GM12891 (cell line): ENCODE measurements around the gene ZNF254. TPM values are rescaled to one million over a fixed set of nuclear protein-coding genes. Genes with fewer than 3 reads are reported as not detected.
"Not testable (repeated sequence)": the region's sequence is repeated elsewhere in the genome, so short reads cannot be mapped to it uniquely, and the experiment has no call there.

Experiments used
- DNase-seq: peaks from one replicate; pipeline ENCODE4 v3.0.0; 2011; ENCODE audit warnings: low spot score; ENCODE audit not compliant: insufficient read length
- FAIRE-seq: peaks from 2 replicates; lab custom pipeline; 2011; peaks lifted over from hg19 to GRCh38; lab: Jason Lieb, UNC
- PAX5 ChIP-seq: IDR thresholded peaks from 2 replicates; pipeline ENCODE4 v1.6.1; 2011; ENCODE audit warnings: low read length, moderate library complexity, mild to moderate bottlenecking; ENCODE audit not compliant: insufficient read depth, severe bottlenecking
- POLR2A ChIP-seq: IDR thresholded peaks from 2 replicates; pipeline ENCODE4 v1.6.1; 2011; ENCODE audit warnings: low read depth, low read length, control low read depth
- POLR2AphosphoS5 ChIP-seq: IDR thresholded peaks from 2 replicates; pipeline ENCODE4 v1.6.1; 2011; ENCODE audit warnings: low read depth, low read length, control low read depth
- POU2F2 ChIP-seq: IDR thresholded peaks from 2 replicates; pipeline ENCODE4 v1.6.1; 2011; ENCODE audit warnings: low read depth, mild to moderate bottlenecking, control low read depth, low read length, moderate library complexity
- SPI1 ChIP-seq: IDR thresholded peaks from 2 replicates; pipeline ENCODE4 v1.6.1; 2011; ENCODE audit warnings: low read depth, low read length, control low read depth
- TAF1 ChIP-seq: IDR thresholded peaks from 2 replicates; pipeline ENCODE4 v1.6.1; 2011; ENCODE audit warnings: low read depth, low read length, control low read depth
- polyA plus RNA-seq: library from polyadenylated mRNA; unstranded; fragments of >200 nt; gene quantifications from one replicate; pipeline ENCODE4 v1.2.1, GENCODE V29; 2012; ENCODE audit warnings: low read depth, missing spikeins, inconsistent platforms; ENCODE audit not compliant: missing spikeins

ZNF254 gene
- 4.5 TPM for polyA plus RNA-seq

DNA sequence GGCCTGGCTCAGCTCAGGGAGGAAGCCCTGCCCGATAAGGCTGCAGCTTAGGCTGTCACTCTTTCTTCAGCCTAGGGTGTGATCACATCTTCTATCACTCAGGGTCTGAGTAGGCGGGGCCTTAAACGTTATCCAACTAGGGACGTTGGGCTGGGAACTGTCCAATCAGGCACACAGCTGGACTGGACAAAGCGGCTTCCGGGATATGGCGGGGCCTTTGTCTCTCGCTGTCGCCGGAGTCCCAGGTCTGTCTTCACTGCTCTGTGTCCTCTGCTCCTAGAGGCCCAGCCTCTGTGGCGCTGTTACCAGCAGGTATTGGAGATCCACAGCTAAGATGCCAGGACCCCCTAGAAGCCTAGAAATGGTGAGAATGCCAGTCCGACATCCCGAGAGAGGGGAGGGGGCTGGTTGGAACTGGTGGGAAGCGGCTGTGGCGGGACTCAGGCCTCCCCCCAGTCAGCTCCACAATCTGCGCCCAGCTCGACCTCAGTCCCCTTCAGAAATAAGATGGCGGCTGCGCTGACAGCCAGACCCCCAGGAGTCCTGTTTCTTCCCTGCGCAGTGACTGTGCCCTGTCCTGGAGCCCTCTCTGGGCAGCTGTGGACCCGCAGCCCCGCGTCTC lies at the start of gene ZNF254:
Gene ZNF254 (plus strand): TSS at position 214 of the 622 bp plus-strand sequence. CDS start 121 bp downstream, at position 335.
- TF ChIP-seq SPI1 = peak; percentile 41; the same call in 1 of the 2 replicates
- peak; percentile 97 for TF ChIP-seq POLR2A
- TF ChIP-seq POU2F2 = peak; percentile 82
- no peak for TF ChIP-seq PAX5
- TF ChIP-seq POLR2AphosphoS5 = peak; percentile 96
- peak; percentile 91 for TF ChIP-seq TAF1
- FAIRE-seq (peak; percentile 96), DNase-seq (peak; percentile 66)

DNA sequence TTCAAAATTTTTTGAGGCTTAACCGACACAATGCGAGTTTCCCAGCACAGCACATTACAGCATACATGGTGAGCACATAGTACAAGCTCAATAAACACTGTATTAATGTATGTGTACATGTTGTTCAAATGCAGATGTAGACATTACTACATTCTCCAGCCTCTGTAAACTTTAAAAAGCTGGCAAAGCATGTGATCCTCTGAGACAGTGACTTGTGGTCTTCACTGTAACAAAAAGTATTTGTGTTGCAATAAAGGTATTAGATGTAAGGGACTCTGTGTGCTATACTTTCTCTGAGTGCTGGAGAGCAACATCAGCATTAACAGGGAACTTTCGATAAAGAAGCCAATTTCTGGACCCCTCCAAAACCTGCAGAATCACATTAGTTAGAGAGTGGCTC lies 46.4 kb upstream of the ZNF254 start:
- TF ChIP-seq SPI1 (no peak), POU2F2 (no peak), TAF1 (no peak), PAX5 (no peak)
- FAIRE-seq (no peak), DNase-seq (no peak)

DNA sequence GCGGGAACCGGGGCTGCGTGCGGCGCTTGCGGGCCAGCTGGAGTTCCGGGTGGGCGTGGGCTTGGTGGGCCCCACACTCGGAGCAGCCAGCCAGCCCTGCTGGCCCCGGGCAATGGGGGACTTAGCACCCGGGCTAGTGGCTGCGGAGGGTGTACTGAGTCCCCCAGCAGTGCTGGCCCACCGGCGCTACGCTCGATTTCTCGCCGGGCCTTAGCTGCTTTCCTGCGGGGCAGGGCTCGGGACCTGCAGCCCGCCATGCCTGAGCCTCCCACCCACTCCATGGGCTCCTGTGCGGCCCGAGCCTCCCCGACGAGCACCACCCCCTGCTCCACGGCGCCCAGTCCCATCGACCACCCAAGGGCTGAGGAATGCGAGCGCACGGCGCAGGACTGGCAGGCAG lies 45.7 kb upstream of the ZNF254 start:
- DNase-seq, FAIRE-seq: not testable (repeated sequence)

DNA sequence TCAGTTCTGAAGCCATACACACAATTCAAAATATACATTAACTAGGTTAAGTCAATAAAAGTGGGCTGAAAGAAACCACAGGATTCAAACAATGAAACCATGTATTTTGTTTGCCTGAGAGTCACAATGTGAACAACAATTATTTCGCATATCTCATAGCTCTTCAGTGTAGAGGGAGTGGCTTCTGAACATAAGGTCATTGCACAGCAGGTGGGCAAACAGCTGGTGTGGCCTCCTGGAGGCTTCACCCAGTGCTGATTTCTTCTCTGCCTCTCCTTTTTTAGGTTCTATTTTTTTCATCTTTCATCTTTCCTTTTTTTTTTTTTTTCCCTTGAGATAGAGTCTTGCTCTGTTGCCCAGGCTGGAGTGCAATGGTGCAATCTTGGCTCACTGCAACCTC lies 40.4 kb upstream of the ZNF254 start:
- TF ChIP-seq POLR2AphosphoS5 = no peak
- no peak for TF ChIP-seq SPI1
- TF ChIP-seq POU2F2 = no peak
- no peak for TF ChIP-seq TAF1
- TF ChIP-seq PAX5 = no peak
- no peak for TF ChIP-seq POLR2A
- DNase-seq (no peak), FAIRE-seq (no peak)

DNA sequence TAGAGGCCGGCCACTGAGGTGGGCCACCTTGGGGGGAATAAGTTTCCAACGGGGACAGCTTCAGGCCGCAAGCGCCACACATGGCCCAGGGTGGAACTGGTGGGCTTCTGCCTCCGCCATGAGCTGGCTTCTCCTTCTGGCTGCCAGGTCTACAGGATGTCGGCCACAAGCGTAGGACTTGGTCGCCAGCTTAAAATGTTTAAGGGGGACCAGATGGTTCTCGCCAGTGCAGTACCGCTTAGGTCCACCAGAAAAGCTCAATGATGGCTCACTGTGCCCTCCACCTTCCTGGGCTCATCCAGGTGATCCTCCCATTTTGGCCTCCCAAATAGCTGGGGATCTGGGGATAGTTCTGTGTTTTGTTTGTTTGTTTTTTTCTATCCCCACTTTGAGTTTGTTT lies 38.7 kb upstream of the ZNF254 start:
- TF ChIP-seq POU2F2 (no peak), TAF1 (no peak), POLR2A (no peak), SPI1 (no peak), PAX5 (no peak), POLR2AphosphoS5 (no peak)
- DNase-seq (no peak), FAIRE-seq (no peak)

DNA sequence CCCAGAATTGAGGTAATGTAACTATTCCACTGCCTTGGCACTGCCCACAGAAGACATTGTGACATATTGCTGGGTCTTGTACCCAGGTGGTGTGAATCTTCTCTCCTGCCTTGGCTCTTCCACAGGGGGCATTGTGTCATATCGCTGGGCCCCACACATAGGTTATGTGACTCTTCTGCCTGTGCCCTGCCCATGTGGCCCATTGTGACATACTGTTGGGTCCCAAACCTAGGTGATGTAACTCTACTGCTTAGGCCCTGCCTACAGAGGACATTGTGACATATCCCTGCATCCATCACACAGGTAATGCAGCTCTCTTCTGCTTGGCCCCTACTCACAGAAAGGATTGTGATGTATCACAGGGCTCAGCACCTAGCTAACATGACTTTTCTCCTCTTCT lies 37.5 kb upstream of the ZNF254 start:
- DNase-seq = no peak
- TF ChIP-seq SPI1 = no peak
- TF ChIP-seq TAF1 = no peak
- TF ChIP-seq PAX5 = no peak
- no peak for TF ChIP-seq POLR2AphosphoS5
- no peak for TF ChIP-seq POLR2A
- TF ChIP-seq POU2F2 = no peak

DNA sequence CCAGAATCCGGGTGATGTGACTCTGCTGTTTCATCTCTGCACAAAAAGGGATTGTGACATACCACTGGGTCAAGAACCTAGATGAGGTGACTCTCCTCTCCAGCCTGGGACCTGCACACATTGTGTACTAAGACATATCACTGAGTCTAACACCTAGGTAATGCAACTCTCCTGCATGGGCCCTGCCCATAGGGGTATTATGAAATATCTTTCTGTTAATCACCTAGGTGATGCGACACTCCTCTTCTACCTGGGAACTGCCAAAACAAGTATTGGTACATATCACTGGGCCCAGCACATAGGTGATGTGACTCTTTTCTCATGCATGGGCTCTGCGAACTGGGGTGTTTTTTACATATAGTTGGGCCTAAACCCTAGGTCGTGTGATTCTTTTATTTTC lies 35.5 kb upstream of the ZNF254 start:
- TF ChIP-seq SPI1 (no peak), PAX5 (no peak)

More for the DNA sequence above, 37.5 kb upstream of the ZNF254 start:
- FAIRE-seq = no peak

DNA sequence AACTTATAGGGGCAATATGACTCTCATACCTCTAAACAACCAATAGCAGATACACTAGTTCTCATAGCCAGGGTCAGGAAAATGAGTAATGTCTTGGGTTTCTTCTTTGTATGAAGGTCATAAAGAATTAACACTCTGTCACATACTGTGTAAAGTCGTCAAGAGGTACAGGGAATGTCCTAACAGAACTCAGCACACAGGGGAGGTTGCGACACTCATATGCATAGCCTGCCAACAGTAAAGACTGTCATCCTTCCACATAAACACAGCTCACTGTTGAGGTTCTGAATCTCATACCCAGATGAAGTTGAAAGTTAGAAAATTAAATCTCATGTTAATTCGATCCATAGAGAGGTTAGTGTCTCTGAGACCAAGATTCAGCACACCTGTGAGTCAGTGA lies 34.2 kb upstream of the ZNF254 start:
- DNase-seq = no peak
- FAIRE-seq = no peak
- no peak for TF ChIP-seq TAF1
- TF ChIP-seq SPI1 = no peak
- TF ChIP-seq POU2F2 = no peak
- TF ChIP-seq POLR2A = no peak
- TF ChIP-seq POLR2AphosphoS5 = no peak
- no peak for TF ChIP-seq PAX5

More for the DNA sequence above, 35.5 kb upstream of the ZNF254 start:
- FAIRE-seq (no peak), DNase-seq (no peak)

DNA sequence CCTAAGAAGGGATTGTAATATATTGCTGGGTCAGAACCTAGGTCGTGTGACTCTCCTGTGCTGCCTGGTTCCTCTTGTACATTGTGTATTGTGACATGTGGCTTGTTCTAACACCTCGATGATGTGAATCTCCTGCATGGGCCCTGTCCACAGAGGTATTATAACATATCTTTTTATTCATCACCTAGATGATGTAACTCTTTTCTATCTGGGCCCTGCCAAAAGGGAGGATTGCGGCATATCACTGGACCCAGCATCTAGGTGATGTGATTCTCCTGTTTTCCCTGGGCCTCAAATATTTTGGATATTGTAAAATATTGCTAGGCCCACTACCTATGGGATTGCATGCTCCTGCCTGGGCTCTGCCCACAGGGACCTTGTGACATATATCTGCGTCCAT lies 33.4 kb upstream of the ZNF254 start:
- DNase-seq (no peak), FAIRE-seq (no peak)
- TF ChIP-seq POLR2AphosphoS5 (no peak), SPI1 (no peak), POLR2A (no peak), PAX5 (no peak), TAF1 (no peak), POU2F2 (no peak)

DNA sequence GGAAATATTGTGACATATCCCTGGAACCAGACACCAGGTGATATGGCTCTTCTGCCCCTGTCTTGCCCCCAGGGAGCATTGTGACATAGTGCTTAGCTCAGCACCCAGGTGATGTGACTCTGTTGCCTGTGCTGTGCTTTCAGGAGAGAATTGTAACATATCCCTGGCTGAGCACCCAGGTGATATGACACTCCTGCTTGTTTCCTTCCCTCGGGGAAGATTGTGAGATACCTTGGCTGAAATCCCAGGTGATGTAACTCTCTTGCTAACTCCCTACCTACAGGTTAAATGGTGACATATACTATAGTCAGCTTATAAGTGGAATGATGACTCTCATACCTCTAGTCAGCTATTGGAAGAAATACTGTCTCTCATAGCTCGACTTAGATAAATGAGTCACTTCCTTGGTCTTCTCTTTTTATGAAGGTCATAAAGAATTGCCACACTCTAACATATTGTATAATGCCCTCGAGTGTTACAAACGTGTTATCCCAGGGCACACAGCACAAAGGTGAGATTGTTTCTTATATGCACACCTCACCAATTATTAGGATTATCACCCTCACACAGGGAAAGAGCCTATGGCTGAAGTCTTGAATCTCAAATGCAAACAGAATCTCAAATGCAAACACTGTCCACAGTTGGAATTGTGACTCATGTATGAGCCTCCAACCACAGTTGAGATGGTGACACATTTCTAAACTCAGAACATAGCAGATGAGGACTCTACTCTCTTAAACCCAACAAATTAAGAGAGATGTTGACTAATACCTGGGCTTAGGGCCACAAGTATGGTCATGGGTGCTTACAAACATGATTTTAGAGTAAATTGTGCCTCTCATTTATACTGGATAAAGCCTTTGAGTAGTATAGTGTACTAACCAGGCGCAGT lies 32.7 kb upstream of the ZNF254 start:
- FAIRE-seq (no peak), DNase-seq (no peak)
- TF ChIP-seq TAF1 = no peak
- TF ChIP-seq POU2F2 = no peak
- TF ChIP-seq POLR2A = no peak
- no peak for TF ChIP-seq SPI1
- TF ChIP-seq POLR2AphosphoS5 = no peak
- no peak for TF ChIP-seq PAX5
